Erythroblast (primary cell): ENCODE results near the gene FALEC.

ENCODE experiments used
- GATA1 ChIP-seq: IDR thresholded peaks from 2 replicates; pipeline ENCODE4 v1.6.1; 2011; ENCODE audit warnings: low read depth, mild to moderate bottlenecking, control low read depth, low read length, moderate library complexity
- POLR2A ChIP-seq: IDR thresholded peaks from 2 replicates; pipeline ENCODE4 v1.6.1; 2011; ENCODE audit warnings: mild to moderate bottlenecking, low read length

- no peak for TF ChIP-seq POLR2A
- TF ChIP-seq GATA1: no peak
These were observed 42.9 kb upstream of the FALEC start for GRCh38 chr1:150472601-150473200.
